ENCODE results near the gene SP110.

DNA sequence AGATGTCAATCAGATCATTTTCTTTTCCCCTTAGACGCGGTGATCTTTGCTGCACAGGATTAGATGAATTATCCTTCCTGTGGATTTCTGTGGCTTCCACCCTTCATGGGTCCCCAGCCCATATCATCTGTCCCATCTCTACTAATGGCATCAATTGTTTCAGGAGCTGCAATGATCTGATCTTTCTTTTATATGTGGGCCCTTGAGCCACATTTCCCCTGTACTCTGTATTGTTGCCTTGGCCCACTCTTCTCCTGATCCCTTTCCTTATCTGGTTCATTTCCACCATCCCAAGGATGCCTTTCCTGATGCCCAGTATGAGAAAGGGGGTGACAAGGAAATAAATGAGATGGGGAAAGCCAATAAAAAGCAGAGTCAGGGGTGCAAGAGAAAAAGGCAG, 30.4 kb upstream of the SP110 start:
- TF ChIP-seq POLR2A (IDR thresholded peaks at IDR 0.05) (no peak), CTCF (IDR thresholded peaks at IDR 0.05) (no peak), EP300 (IDR thresholded peaks at IDR 0.05) (no peak)
